NT2/D1 (cell line): ENCODE data around the gene ALOX5.
"Not testable (repeated sequence)": the region's sequence is repeated elsewhere in the genome, so short reads cannot be mapped to it uniquely, and the experiment has no call there.

Experiments used
- DNase-seq: peaks from one replicate; pipeline ENCODE4 v3.0.0-alpha.2; 2011; ENCODE audit warnings: low read depth, low spot score
- H3K27me3 ChIP-seq: 2 replicates; pipeline ENCODE4 v1.6.0; 2011; ENCODE audit warnings: mild to moderate bottlenecking; ENCODE audit not compliant: insufficient read length, insufficient read depth
- H3K36me3 ChIP-seq: 2 replicates; pipeline ENCODE4 v1.6.1; 2011; ENCODE audit warnings: mild to moderate bottlenecking, low read length, mixed read lengths; ENCODE audit not compliant: insufficient read depth, insufficient read length
- H3K4me1 ChIP-seq: 2 replicates; pipeline ENCODE4 v1.5.1; 2011; ENCODE audit not compliant: insufficient read depth, insufficient read length
- H3K4me3 ChIP-seq: 2 replicates; pipeline ENCODE4 v1.5.1; 2011; ENCODE audit warnings: low read depth; ENCODE audit not compliant: insufficient read length
- H3K9ac ChIP-seq: 2 replicates; pipeline ENCODE4 v1.6.0; 2011; ENCODE audit warnings: low read depth; ENCODE audit not compliant: insufficient read length
- H3K9me3 ChIP-seq: 2 replicates; pipeline ENCODE4 v1.5.1; 2011; ENCODE audit warnings: mild to moderate bottlenecking, low read length; ENCODE audit not compliant: insufficient read depth
- SUZ12 ChIP-seq: IDR thresholded peaks from 2 replicates; pipeline ENCODE4 v1.6.1; 2011; ENCODE audit not compliant: insufficient read length, insufficient read depth; ENCODE audit errors: extremely low read depth
- YY1 ChIP-seq: IDR thresholded peaks from 2 replicates; pipeline ENCODE4 v1.6.1; 2011; ENCODE audit not compliant: insufficient read length, insufficient read depth
- ZNF274 ChIP-seq: IDR thresholded peaks from 2 replicates; pipeline ENCODE4 v1.6.1; 2011; ENCODE audit warnings: mild to moderate bottlenecking, low read depth, low read length

Gene ALOX5

DNA sequence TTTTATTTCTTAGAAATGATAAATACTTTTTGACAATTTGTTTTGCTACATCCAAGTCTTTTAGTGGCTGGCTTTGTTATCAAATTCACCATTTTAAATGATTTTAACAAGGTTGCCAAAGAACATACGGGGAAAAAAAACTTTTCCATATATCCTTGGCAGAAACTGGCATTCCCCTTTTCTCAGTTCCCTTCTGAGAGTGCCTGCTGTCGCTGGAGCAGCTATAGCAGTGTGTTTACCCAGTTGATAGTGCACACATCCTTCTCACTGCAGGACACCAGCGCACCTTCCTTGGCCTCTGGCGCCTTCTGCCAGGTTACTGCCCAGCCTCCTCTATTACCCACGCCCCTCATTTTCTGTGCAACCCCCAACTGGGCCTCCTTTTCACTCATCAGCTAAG is 94.1 kb downstream of the ALOX5 start:
- H3K4me1 ChIP-seq: peaks cover 2% of the 10 kb centered on the region
- H3K4me3 ChIP-seq: no peak overlapping the region
- H3K9me3 ChIP-seq: no peaks in the 10 kb centered on the region
- H3K27me3 ChIP-seq: no peaks in the 10 kb centered on the region
- no peaks in the 10 kb centered on the region for H3K36me3 ChIP-seq
- no peak for DNase-seq
- TF ChIP-seq ZNF274: no peak
- TF ChIP-seq YY1: no peak
- no peak for TF ChIP-seq SUZ12
- no peak overlapping the region for H3K9ac ChIP-seq

DNA sequence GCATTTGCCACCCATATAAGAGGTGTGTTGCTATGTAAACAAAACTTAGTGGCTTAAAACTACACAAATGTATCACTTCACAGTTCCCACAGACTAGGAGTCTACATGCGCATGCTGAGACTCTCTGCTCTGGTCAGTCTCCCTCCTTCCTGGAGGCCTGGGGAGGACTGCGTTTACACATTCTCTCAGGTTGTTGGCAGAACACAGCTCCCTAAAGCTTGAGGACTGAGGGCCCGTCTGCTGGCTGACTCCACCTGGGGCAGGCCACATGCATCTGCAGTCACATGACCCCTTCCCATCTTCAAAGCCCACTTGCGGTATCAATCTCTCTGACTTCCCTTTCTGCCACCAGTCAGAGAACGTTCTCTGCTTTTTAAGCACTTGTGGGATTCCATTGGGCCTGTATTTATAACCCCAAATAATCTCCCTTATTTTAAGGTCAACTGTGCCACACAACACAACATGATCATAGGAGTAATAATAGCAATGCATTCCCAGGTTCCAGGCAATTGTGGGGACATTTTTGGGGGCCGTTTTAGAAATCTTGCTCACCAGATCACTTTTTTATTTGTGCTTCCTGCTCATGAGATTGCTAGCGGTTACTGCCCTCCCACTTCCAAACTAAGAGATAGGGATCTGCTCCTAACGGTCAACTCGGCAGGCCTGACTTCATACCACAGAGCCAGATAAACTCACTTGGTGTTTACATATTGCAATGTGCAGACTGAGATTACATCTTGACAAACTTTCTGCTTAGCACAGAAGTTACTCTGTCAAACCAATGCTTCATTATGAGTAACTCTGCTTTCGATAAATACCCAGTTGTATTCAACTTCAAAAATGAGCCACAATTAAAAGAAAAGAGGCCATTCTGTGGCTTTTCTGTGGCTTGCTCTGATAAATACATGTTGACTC is 96.3 kb downstream of the ALOX5 start:
- H3K27me3 ChIP-seq: no peaks in the 10 kb centered on the region
- peak; percentile 18 for DNase-seq
- H3K36me3 ChIP-seq: no peaks in the 10 kb centered on the region
- TF ChIP-seq ZNF274: no peak
- no peak for TF ChIP-seq SUZ12
- H3K9me3 ChIP-seq: no peaks in the 10 kb centered on the region
- no peak overlapping the region for H3K4me3 ChIP-seq
- no peaks in the 10 kb centered on the region for H3K4me1 ChIP-seq
- H3K9ac ChIP-seq: no peak overlapping the region

DNA sequence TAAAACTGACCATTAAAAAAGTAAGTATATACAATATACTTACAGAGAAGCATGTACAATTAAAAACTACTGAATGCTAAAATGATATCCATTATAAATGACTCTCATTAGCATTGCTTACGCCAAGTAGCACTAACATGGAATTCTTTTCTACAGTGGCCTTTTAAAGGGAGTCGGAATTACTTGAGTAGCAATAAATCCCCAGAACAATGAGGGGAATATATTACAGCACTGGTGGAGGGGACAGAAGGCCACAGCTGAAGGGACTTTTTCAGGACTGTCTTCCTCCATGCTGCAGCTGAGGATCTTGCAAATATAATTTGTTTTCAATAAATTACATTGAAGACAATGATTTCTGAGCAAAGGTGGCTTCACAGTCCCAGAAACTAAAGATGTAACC is 97.0 kb downstream of the ALOX5 start:
- Histone ChIP-seq H3K27me3 (no peaks in the 10 kb centered on the region), H3K4me1 (no peaks in the 10 kb centered on the region), H3K9ac (no peak overlapping the region), H3K9me3 (no peaks in the 10 kb centered on the region), H3K4me3 (no peak overlapping the region), H3K36me3 (no peaks in the 10 kb centered on the region)
- DNase-seq: no peak
- TF ChIP-seq ZNF274: no peak
- no peak for TF ChIP-seq YY1
- TF ChIP-seq SUZ12: no peak

DNA sequence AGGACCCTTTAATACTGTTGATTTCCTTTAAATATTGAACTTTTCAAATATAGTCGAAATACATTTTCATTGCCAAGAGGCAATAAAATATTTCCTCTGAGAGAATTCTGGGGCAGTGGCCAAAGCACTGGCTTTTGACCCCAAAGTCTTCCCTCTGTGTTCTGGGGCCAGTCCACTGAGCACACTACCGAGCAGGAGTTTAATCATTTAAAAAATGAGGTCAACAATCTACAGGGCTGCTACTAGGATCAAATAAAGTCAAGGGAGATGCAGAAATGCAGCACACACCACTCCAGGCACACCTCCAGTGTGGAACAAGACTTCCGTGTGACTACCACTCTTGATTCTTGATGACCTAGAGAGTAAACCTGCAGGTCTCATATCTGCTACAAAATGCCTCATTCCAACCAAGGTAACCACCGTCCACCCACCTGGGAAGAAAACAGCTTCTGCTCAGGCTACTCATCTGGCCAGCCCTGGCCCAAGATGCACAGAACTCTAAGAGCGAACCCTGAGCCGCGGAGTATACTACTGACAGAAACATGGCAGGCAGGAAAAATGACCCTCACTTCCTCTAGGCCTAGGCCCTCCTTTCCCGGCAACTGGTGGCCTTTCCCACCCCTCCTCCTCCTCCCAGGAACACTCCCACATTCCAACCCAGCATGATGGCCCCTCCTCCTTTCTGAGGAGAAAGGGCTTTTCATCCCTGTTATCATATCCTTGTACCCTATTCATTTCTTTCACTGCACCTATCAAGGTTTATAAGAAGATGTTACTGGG is 97.7 kb downstream of the ALOX5 start:
- peak; percentile 22 for DNase-seq
- Histone ChIP-seq H3K4me1 (no peaks in the 10 kb centered on the region), H3K36me3 (no peaks in the 10 kb centered on the region), H3K27me3 (no peaks in the 10 kb centered on the region), H3K9ac (no peak overlapping the region), H3K9me3 (no peaks in the 10 kb centered on the region), H3K4me3 (no peak overlapping the region)
- TF ChIP-seq ZNF274 (no peak), YY1 (no peak), SUZ12 (no peak)

DNA sequence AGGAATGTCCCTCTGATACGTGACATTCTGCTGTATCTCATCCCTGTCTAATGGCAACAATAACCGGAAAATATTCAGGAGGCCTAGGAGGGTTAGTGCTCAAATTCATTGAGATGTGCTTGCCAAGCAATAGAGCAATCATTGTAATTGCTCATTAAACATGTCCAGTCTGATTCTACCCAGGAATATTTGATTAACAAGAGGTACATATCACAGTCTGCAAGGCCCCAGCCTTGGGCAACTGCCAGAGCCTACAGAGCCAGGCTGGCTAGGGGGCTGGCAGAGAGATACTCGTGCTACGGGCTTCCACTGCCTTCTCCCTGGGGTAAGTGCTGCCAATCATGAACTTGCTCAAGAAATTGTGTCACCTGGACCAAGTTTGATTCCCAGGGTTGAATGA is 99.1 kb downstream of the ALOX5 start:
- DNase-seq: no peak
- Histone ChIP-seq H3K4me3 (no peak overlapping the region), H3K9ac (no peak overlapping the region), H3K36me3 (no peaks in the 10 kb centered on the region), H3K27me3 (no peaks in the 10 kb centered on the region), H3K4me1 (no peaks in the 10 kb centered on the region), H3K9me3 (no peaks in the 10 kb centered on the region)
- no peak for TF ChIP-seq SUZ12
- TF ChIP-seq YY1: no peak
- no peak for TF ChIP-seq ZNF274

DNA sequence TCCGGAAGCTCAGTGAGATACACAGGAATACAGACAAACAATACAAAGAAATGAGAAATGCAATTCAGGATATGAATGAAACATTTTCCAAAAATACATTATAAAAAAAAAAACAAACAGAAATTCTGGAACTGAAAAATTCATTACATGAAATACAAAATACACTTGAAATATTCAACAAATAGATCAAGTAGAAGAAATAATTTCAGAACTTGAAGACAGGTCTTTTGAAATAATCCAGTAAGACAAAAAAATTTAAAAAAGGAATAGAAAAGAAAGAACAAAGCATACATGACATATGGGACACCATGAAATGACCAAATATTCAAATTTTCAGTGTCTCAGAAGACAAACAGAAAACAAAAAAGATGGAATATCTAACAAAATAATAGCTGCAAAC is 102.5 kb downstream of the ALOX5 start:
- DNase-seq: no peak
- Histone ChIP-seq H3K9ac (no peak overlapping the region), H3K36me3 (no peaks in the 10 kb centered on the region), H3K27me3 (no peaks in the 10 kb centered on the region), H3K9me3 (peaks cover 10% of the 10 kb centered on the region; the same call in 1 of the 2 replicates), H3K4me3 (no peak overlapping the region), H3K4me1 (no peaks in the 10 kb centered on the region)
- TF ChIP-seq SUZ12 (no peak), ZNF274 (no peak), YY1 (no peak)

DNA sequence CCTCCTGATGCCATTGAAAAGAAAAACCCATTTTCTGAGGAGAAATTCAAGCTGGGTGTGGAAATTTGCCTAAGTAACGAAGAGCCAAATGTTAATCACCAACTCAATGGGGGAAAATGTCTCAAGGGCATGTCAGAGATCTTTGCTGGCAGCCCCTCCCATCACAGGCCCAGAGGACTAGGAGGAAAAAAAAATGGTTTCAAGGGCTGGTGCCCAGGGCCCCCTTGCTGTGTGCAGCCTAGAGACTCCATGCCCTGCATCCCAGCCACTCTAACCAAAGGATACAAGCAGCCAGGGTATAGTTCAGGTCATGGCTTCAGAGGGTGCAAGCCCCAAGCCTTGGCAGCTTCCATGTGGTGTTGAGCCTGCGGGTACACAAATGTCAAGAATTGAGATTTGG is 106.3 kb downstream of the ALOX5 start:
- Histone ChIP-seq H3K4me1 (no peaks in the 10 kb centered on the region), H3K36me3 (no peaks in the 10 kb centered on the region), H3K9ac (no peak overlapping the region), H3K9me3 (peaks cover 10% of the 10 kb centered on the region; the same call in 1 of the 2 replicates), H3K4me3 (no peak overlapping the region), H3K27me3 (no peaks in the 10 kb centered on the region)
- DNase-seq: no peak
- no peak for TF ChIP-seq ZNF274
- no peak for TF ChIP-seq SUZ12
- no peak for TF ChIP-seq YY1

DNA sequence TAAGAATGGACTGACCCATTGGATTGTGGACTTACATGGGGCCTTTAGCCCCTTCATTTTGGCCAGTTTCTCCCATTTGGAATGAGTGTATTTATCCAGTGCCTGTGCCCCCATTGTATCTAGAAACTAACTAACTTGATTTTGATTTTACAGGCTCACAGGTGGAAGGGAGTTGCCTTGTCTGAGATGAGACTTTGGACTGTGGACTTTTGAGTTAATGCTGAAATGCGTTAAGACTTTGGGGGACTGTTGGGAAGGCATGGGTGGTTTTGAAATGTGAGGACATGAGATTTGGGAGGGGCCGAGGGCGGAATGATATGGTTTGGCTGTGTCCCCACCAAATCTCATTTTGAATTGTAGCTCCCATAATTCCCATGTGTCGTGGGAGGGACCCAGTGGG is 107.1 kb downstream of the ALOX5 start:
- H3K27me3 ChIP-seq, H3K36me3 ChIP-seq, H3K4me1 ChIP-seq, H3K9ac ChIP-seq, DNase-seq, H3K4me3 ChIP-seq: not testable (repeated sequence)
- peaks cover 10% of the 10 kb centered on the region; the same call in 1 of the 2 replicates for H3K9me3 ChIP-seq
